DOHH2 (cell line): Measurements from ENCODE around the gene C14orf132.

Source experiments
- H3F3A ChIP-seq: fragments of 200-600 bp; sonication (generic), shearing (Covaris generic); 2 replicates; pipeline ENCODE4 v1.6.0; 2016; ENCODE audit warnings: antibody characterized with exemption, mild to moderate bottlenecking; ENCODE audit not compliant: control insufficient read depth, insufficient read depth
- H3K27ac ChIP-seq: fragments of 200-600 bp; sonication (generic); 2 replicates; pipeline ENCODE4 v1.5.1; 2014; ENCODE audit warnings: low read depth, mild to moderate bottlenecking, low read length, moderate library complexity
- H3K27me3 ChIP-seq: fragments of 200-600 bp; sonication (generic); 2 replicates; pipeline ENCODE4 v1.6.1; 2014; ENCODE audit warnings: mild to moderate bottlenecking, low read length, mixed read lengths; ENCODE audit not compliant: control insufficient read depth
- H3K36me3 ChIP-seq: fragments of 200-600 bp; sonication (generic); 2 replicates; pipeline ENCODE4 v1.6.1; 2014; ENCODE audit warnings: mild to moderate bottlenecking, low read length, moderate library complexity, mixed read lengths; ENCODE audit not compliant: control insufficient read depth
- H3K4me1 ChIP-seq: fragments of 200-600 bp; sonication (generic); 2 replicates; pipeline ENCODE4 v1.6.1; 2014; ENCODE audit warnings: mild to moderate bottlenecking, low read length, mixed read lengths; ENCODE audit not compliant: control insufficient read depth
- H3K4me2 ChIP-seq: fragments of 200-600 bp; sonication (generic); 2 replicates; pipeline ENCODE4 v1.6.0; 2014; ENCODE audit warnings: mild to moderate bottlenecking, low read length, moderate library complexity
- H3K4me3 ChIP-seq: fragments of 200-600 bp; sonication (generic); 2 replicates; pipeline ENCODE4 v1.5.1; 2014; ENCODE audit warnings: mild to moderate bottlenecking, low read length, mixed read lengths
- H3K79me2 ChIP-seq: fragments of 200-600 bp; sonication (generic); 2 replicates; pipeline ENCODE4 v1.6.1; 2014; ENCODE audit warnings: mild to moderate bottlenecking, low read length, mixed read lengths; ENCODE audit not compliant: control insufficient read depth
- H3K9me2 ChIP-seq: fragments of 200-600 bp; sonication (generic); replicated peaks from 2 replicates; pipeline ENCODE4 v1.6.1; 2014; ENCODE audit warnings: mild to moderate bottlenecking, low read length, mixed read lengths; ENCODE audit not compliant: control insufficient read depth
- H3K9me3 ChIP-seq: fragments of 200-600 bp; sonication (generic); 2 replicates; pipeline ENCODE4 v1.6.1; 2014; ENCODE audit warnings: antibody characterized with exemption, low read length, mixed read lengths; ENCODE audit not compliant: control insufficient read depth, insufficient read depth
- H4K20me1 ChIP-seq: fragments of 200-600 bp; sonication (generic); 2 replicates; pipeline ENCODE4 v1.6.0; 2014; ENCODE audit warnings: low read depth, mild to moderate bottlenecking, antibody characterized with exemption, low read length, moderate library complexity; ENCODE audit not compliant: control insufficient read depth, insufficient read depth
- EZH2phosphoT487 ChIP-seq: fragments of 200-600 bp; sonication (generic); IDR thresholded peaks from 2 replicates; pipeline ENCODE4 v1.6.1; 2017; ENCODE audit warnings: borderline replicate concordance, mild to moderate bottlenecking, antibody characterized with exemption, low read length, moderate library complexity, mixed read lengths
- TF ChIP-seq, protein P1 (sequence below): fragments of 200-600 bp; sonication (generic); IDR thresholded peaks from one replicate; pipeline ENCODE4 v1.5.1; 2014; ENCODE audit warnings: antibody characterized with exemption, mild to moderate bottlenecking, low read depth, low read length; ENCODE audit not compliant: poor library complexity, severe bottlenecking

The C14orf132 gene

DNA sequence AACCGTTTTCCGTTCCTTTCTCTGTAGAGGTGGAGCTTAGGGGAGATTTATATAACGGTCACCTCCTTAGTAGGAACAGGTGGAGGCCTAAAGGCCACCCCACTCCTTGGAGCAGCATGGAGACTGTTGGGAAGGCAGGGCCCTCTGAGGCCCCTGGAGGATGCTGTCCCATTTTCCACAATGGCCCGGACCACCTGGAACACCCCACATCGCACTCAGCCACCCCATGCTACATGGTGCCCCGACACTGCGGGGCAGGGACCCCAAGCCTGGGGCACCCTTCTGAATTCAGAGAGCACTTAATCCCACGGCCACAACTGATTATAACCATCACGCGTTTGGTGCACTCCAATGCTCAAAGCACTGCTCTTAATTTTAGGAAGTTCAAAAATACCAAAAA, 41.4 kb downstream of the C14orf132 start:
- Histone ChIP-seq H3F3A (no peaks in the 10 kb centered on the region), H3K9me2 (no peaks in the 10 kb centered on the region), H3K4me1 (no peaks in the 10 kb centered on the region), H3K4me2 (no peak overlapping the region), H3K9me3 (no peaks in the 10 kb centered on the region), H3K36me3 (no peaks in the 10 kb centered on the region), H3K79me2 (no peaks in the 10 kb centered on the region), H3K27me3 (peaks cover 6% of the 10 kb centered on the region), H3K27ac (no peak overlapping the region), H3K4me3 (no peak overlapping the region), H4K20me1 (no peaks in the 10 kb centered on the region)
- no peak for TF ChIP-seq EZH2phosphoT487
- TF ChIP-seq, protein P1, sequence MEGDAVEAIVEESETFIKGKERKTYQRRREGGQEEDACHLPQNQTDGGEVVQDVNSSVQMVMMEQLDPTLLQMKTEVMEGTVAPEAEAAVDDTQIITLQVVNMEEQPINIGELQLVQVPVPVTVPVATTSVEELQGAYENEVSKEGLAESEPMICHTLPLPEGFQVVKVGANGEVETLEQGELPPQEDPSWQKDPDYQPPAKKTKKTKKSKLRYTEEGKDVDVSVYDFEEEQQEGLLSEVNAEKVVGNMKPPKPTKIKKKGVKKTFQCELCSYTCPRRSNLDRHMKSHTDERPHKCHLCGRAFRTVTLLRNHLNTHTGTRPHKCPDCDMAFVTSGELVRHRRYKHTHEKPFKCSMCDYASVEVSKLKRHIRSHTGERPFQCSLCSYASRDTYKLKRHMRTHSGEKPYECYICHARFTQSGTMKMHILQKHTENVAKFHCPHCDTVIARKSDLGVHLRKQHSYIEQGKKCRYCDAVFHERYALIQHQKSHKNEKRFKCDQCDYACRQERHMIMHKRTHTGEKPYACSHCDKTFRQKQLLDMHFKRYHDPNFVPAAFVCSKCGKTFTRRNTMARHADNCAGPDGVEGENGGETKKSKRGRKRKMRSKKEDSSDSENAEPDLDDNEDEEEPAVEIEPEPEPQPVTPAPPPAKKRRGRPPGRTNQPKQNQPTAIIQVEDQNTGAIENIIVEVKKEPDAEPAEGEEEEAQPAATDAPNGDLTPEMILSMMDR = no peak

GRCh38 chr14:96081224-96081623, 42.1 kb downstream of the C14orf132 start:
- H3F3A ChIP-seq = no peaks in the 10 kb centered on the region
- TF ChIP-seq EZH2phosphoT487 = no peak
- TF ChIP-seq, protein P1 = no peak
- no peaks in the 10 kb centered on the region for H3K36me3 ChIP-seq
- no peaks in the 10 kb centered on the region for H3K9me3 ChIP-seq
- H3K79me2 ChIP-seq = no peaks in the 10 kb centered on the region
- peaks cover 6% of the 10 kb centered on the region for H3K27me3 ChIP-seq
- no peaks in the 10 kb centered on the region for H3K9me2 ChIP-seq
- H4K20me1 ChIP-seq = no peaks in the 10 kb centered on the region
- H3K4me2 ChIP-seq = no peak overlapping the region
- H3K4me1 ChIP-seq = no peaks in the 10 kb centered on the region
- no peak overlapping the region for H3K27ac ChIP-seq
- H3K4me3 ChIP-seq = no peak overlapping the region

- Histone ChIP-seq H3K27ac (no peak overlapping the region), H3K79me2 (no peaks in the 10 kb centered on the region), H3K27me3 (peaks cover 4% of the 10 kb centered on the region), H4K20me1 (no peaks in the 10 kb centered on the region), H3K36me3 (no peaks in the 10 kb centered on the region), H3K9me2 (no peaks in the 10 kb centered on the region), H3K4me2 (no peak overlapping the region), H3K9me3 (no peaks in the 10 kb centered on the region), H3F3A (no peaks in the 10 kb centered on the region), H3K4me3 (no peak overlapping the region), H3K4me1 (no peaks in the 10 kb centered on the region)
- TF ChIP-seq EZH2phosphoT487 = no peak
- TF ChIP-seq, protein P1 = no peak
Observed at GRCh38 chr14:96081767-96082400, 42.7 kb downstream of the C14orf132 start.
